Measurements from ENCODE around the gene HSD17B12.

DNA sequence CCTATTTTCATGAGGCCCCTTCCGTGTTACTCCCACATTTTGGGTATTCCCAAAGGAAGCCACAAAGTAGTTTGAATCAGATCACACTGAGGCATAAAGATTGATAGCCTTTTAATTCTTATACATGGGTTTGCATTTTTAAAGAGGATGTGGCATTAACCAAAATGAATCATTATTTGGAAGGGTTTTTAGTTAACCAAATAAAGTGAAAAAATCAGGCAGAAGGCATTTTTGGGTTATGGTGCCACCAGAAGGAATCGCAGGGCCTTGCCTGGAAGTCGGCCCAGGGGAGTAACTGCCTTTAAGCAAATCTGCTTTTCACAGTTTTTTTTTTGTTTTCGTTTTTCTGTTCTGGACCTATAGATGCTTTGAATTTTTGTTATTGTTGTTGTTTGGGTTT is 55.4 kb downstream of the HSD17B12 start:
- TF ChIP-seq, protein P1, sequence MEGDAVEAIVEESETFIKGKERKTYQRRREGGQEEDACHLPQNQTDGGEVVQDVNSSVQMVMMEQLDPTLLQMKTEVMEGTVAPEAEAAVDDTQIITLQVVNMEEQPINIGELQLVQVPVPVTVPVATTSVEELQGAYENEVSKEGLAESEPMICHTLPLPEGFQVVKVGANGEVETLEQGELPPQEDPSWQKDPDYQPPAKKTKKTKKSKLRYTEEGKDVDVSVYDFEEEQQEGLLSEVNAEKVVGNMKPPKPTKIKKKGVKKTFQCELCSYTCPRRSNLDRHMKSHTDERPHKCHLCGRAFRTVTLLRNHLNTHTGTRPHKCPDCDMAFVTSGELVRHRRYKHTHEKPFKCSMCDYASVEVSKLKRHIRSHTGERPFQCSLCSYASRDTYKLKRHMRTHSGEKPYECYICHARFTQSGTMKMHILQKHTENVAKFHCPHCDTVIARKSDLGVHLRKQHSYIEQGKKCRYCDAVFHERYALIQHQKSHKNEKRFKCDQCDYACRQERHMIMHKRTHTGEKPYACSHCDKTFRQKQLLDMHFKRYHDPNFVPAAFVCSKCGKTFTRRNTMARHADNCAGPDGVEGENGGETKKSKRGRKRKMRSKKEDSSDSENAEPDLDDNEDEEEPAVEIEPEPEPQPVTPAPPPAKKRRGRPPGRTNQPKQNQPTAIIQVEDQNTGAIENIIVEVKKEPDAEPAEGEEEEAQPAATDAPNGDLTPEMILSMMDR (conservative IDR thresholded peaks at IDR 0.05): no peak
- TF ChIP-seq EZH2 (IDR thresholded peaks at IDR 0.05; ENCODE audit: low read depth): no peak

All from PC-9 (cell line).